GM12878 (cell line): Measurements from ENCODE around the gene MEIS1. TPM values are rescaled to one million over a fixed set of nuclear protein-coding genes. Genes with fewer than 3 reads are reported as not detected.

ENCODE experiments used
- ATAC-seq: fragments of 200-7000 bp; cut with Tn5 transposase; 3 replicates; pipeline ENCODE4 v1.9.1; 2020; ENCODE audit warnings: mild to moderate bottlenecking, moderate library complexity
- BruUV-seq: library from RNA; stranded (reverse); fragments of 400-500 nt; replicated peaks from 2 replicates; lab custom pipeline; 2021; lab: Mats Ljungman, UMichigan
- CTCF ChIA-PET: fragments of 300-600 bp; sonication (Branson Sonifier 250); formaldehyde crosslinking; extraction: SDS; loops from one replicate; lab custom pipeline; 2021; ENCODE audit warnings: inconsistent platforms; lab: Yijun Ruan, JAX
- POLR2A ChIA-PET: fragments of 350-600 bp; formaldehyde crosslinking; extraction: SDS; loops from one replicate; lab custom pipeline; 2021; ENCODE audit warnings: inconsistent platforms; lab: Charles Lee
- RAD21 ChIA-PET: fragments of 300-600 bp; sonication (Branson Sonifier 250); formaldehyde crosslinking; loops from one replicate; lab custom pipeline; 2023; ENCODE audit warnings: antibody characterized with exemption; ENCODE audit not compliant: unreplicated experiment; lab: Charles Lee
- SMC1A ChIA-PET: fragments of 300-600 bp; sonication (Branson Sonifier 250); formaldehyde crosslinking; loops from one replicate; lab custom pipeline; 2023; ENCODE audit not compliant: unreplicated experiment, uncharacterized antibody; lab: Charles Lee
- DNase-seq: peaks from one replicate; pipeline ENCODE4 v3.0.0-alpha.2; 2011; ENCODE audit warnings: low read depth, low spot score
- FAIRE-seq: peaks from 3 replicates; lab custom pipeline; 2011; peaks lifted over from hg19 to GRCh38; lab: Jason Lieb, UNC
- H2AFZ ChIP-seq: 2 replicates; pipeline ENCODE4 v1.6.0; 2011; ENCODE audit warnings: low read depth, low read length, control low read depth; ENCODE audit not compliant: control insufficient read depth
- H3K27ac ChIP-seq: 2 replicates; pipeline ENCODE4 v1.5.1; 2011; ENCODE audit warnings: control low read depth; ENCODE audit not compliant: control insufficient read depth, insufficient read depth
- H3K27me3 ChIP-seq, 2 experiments: replicated peaks in 1 of 2; 2 replicates each; pipeline versions ENCODE4 v1.6.0 to v1.6.1; 2011; ENCODE audit warnings: low read length in 1 of 2; ENCODE audit not compliant: control insufficient read depth in 2 of 2, insufficient read depth in 2 of 2
- H3K36me3 ChIP-seq, 2 experiments: 2 replicates each; pipeline ENCODE4 v1.5.1; 2011; ENCODE audit warnings: low read length in 1 of 2; ENCODE audit not compliant: control insufficient read depth in 2 of 2, insufficient read depth in 2 of 2
- H3K4me1 ChIP-seq: 2 replicates; pipeline ENCODE4 v1.6.1; 2011; ENCODE audit warnings: mild to moderate bottlenecking, low read length, moderate library complexity, mixed read lengths; ENCODE audit not compliant: control insufficient read depth, insufficient read depth
- H3K4me2 ChIP-seq: 2 replicates; pipeline ENCODE4 v1.6.0; 2011; ENCODE audit warnings: control low read depth; ENCODE audit not compliant: control insufficient read depth, insufficient read depth
- H3K4me3 ChIP-seq: fragments of 200-600 bp; sonication (generic); 2 replicates; pipeline ENCODE4 v1.5.1; 2016
- H3K79me2 ChIP-seq: 2 replicates; pipeline ENCODE4 v1.6.0; 2011; ENCODE audit warnings: low read length; ENCODE audit not compliant: control insufficient read depth, insufficient read depth
- H3K9ac ChIP-seq: 2 replicates; pipeline ENCODE4 v1.8.0; 2011; ENCODE audit warnings: low read length, control low read depth, mixed read lengths; ENCODE audit not compliant: control insufficient read depth, insufficient read depth
- H3K9me3 ChIP-seq: replicated peaks from 3 replicates; pipeline ENCODE4 v1.5.1; 2011; ENCODE audit warnings: mild to moderate bottlenecking, low read length; ENCODE audit not compliant: control insufficient read depth, insufficient read depth
- H4K20me1 ChIP-seq: 2 replicates; pipeline ENCODE4 v1.6.0; 2011; ENCODE audit not compliant: control insufficient read depth, insufficient read depth
- BHLHE40 ChIP-seq, 2 experiments: fragments of 450-650 bp in 1 of 2; IDR thresholded peaks; 2 replicates each; pipeline ENCODE4 v1.6.1; 2011 to 2017; ENCODE audit warnings: low read depth in 2 of 2, borderline replicate concordance in 1 of 2, improper control_type of control experiment in 1 of 2, low read length in 1 of 2, mild to moderate bottlenecking in 1 of 2
- CHD4 ChIP-seq: fragments of 200-600 bp; sonication (generic); IDR thresholded peaks from 2 replicates; pipeline ENCODE4 v1.6.1; 2016; ENCODE audit warnings: mild to moderate bottlenecking
- HCFC1 ChIP-seq: fragments of 150-350 bp; IDR thresholded peaks from 2 replicates; pipeline ENCODE4 v1.6.1; 2014; ENCODE audit warnings: low read length
- HDAC6 ChIP-seq: fragments of 200-600 bp; sonication (generic); IDR thresholded peaks from one replicate; pipeline ENCODE4 v1.8.0; 2017; ENCODE audit warnings: antibody characterized with exemption; ENCODE audit not compliant: unreplicated experiment
- IRF4 ChIP-seq: IDR thresholded peaks from 2 replicates; pipeline ENCODE4 v1.6.1; 2011; ENCODE audit warnings: low read depth, low read length
- JUNB ChIP-seq: IDR thresholded peaks from 2 replicates; pipeline ENCODE4 v1.6.1; 2016; ENCODE audit warnings: antibody characterized with exemption, mild to moderate bottlenecking
- JUND ChIP-seq: IDR thresholded peaks from 2 replicates; pipeline ENCODE4 v1.6.1; 2012; ENCODE audit warnings: low read depth, mild to moderate bottlenecking, low read length, improper control_type of control experiment, moderate library complexity
- MEF2A ChIP-seq: IDR thresholded peaks from 2 replicates; pipeline ENCODE4 v1.6.1; 2011; ENCODE audit warnings: low read depth, mild to moderate bottlenecking, low read length, moderate library complexity; ENCODE audit not compliant: insufficient read depth
- PML ChIP-seq: IDR thresholded peaks from 2 replicates; pipeline ENCODE4 v1.6.1; 2012; ENCODE audit warnings: low read length, inconsistent platforms
- POLR2AphosphoS5 ChIP-seq: IDR thresholded peaks from 2 replicates; pipeline ENCODE4 v1.6.1; 2011; ENCODE audit warnings: mild to moderate bottlenecking, low read length, inconsistent platforms
- POU2F2 ChIP-seq: IDR thresholded peaks from 3 replicates; pipeline ENCODE4 v1.6.1; 2011; ENCODE audit warnings: low read depth, mild to moderate bottlenecking, low read length, borderline replicate concordance
- SIX5 ChIP-seq: IDR thresholded peaks from 2 replicates; pipeline ENCODE4 v1.6.1; 2011; ENCODE audit warnings: mild to moderate bottlenecking, low read depth, low read length, moderate library complexity; ENCODE audit not compliant: severe bottlenecking
- STAT1 ChIP-seq: fragments of 450-650 bp; conservative IDR thresholded peaks from 2 replicates; pipeline ENCODE4 v1.6.1; 2014; ENCODE audit warnings: antibody characterized with exemption, mild to moderate bottlenecking
- SUZ12 ChIP-seq: fragments of 200-600 bp; sonication (generic); IDR thresholded peaks from one replicate; pipeline ENCODE4 v1.6.1; 2018; ENCODE audit warnings: antibody characterized with exemption, mild to moderate bottlenecking; ENCODE audit not compliant: unreplicated experiment
- ZBED1 ChIP-seq: IDR thresholded peaks from 2 replicates; pipeline ENCODE4 v1.6.1; 2016; ENCODE audit warnings: borderline replicate concordance
- ZBTB40 ChIP-seq: fragments of 450-650 bp; IDR thresholded peaks from 2 replicates; pipeline ENCODE4 v1.6.1; 2016; ENCODE audit warnings: mild to moderate bottlenecking, moderate library complexity, borderline replicate concordance
- ZZZ3 ChIP-seq: IDR thresholded peaks from 2 replicates; pipeline ENCODE4 v1.6.1; 2011; ENCODE audit warnings: low read depth; ENCODE audit not compliant: control insufficient read depth, insufficient read length
- WGBS: methylation state at CpG from one replicate; pipeline ENCODE4 v1.1.6; 2016; ENCODE audit warnings: low lambda C conversion rate; ENCODE audit not compliant: insufficient replicate concordance, insufficient coverage; ENCODE audit errors: missing lambda C conversion rate; 5-methylcytosine and 5-hydroxymethylcytosine counted together
- in situ Hi-C: fragments of 300-500 bp; cut with MboI; formaldehyde crosslinking; loops from 9 replicates; pipeline ENCODE4 v1.14.3; 2018; ENCODE audit warnings: mixed read lengths
- intact Hi-C: fragments of 100-400 bp; cut with micrococcal nuclease; formaldehyde crosslinking; loops from one replicate; pipeline ENCODE4 v1.14.2; 2022; ENCODE audit not compliant: unreplicated experiment
- polyA plus RNA-seq, 11 experiments: library from polyadenylated mRNA; depleted of rRNA in 4 of 11; unstranded in 6 of 11; stranded (reverse) in 5 of 11; fragments of >200 nt; fragmentation: Nextera tagmentation in 4 of 11; fragmentation: Illumina TruSeq in 1 of 11; extraction: Ambion mirVana in 4 of 11; extraction: Trizol in 1 of 11; gene quantifications; 1 replicate in 1 of 11; 2 replicates in 10 of 11; pipeline versions ENCODE4 v1.2.1 to v1.2.3, GENCODE V29; 2011 to 2016; ENCODE audit warnings: inconsistent platforms in 2 of 11, missing spikeins in 2 of 11, low read depth in 1 of 11
- total RNA-seq, 4 experiments: library from RNA; depleted of rRNA in 3 of 4; stranded (reverse); fragments of >200 nt in 3 of 4; fragmentation: Illumina TruSeq in 1 of 4; extraction: Trizol in 1 of 4; gene quantifications; 2 replicates each; pipeline versions ENCODE4 v1.2.1 to v1.2.3, GENCODE V29; 2013 to 2021

Gene MEIS1
- total and polyA plus RNA-seq, 10 of the 15 experiments (the other 5 are each of a cell fraction or from before 2014, with no cell fraction given): 0.04 to 0.31 (median 0.14) TPM; not detected in 6

GRCh38 chr2:66389651-66390131 is 45.2 kb upstream of the MEIS1 start:
- no peak overlapping the region for H3K4me2 ChIP-seq
- no TSS peak for BruUV-seq
- in situ Hi-C loops: no loop called here

GRCh38 chr2:66390152-66390551 is 44.8 kb upstream of the MEIS1 start:
- ATAC-seq (no peak), FAIRE-seq (no peak), DNase-seq (no peak)
- no peaks in the 10 kb centered on the region for H3K9me3 ChIP-seq
- H3K36me3 ChIP-seq: no peaks in the 10 kb centered on the region
- 31% methylated on average over 4 of the region's 4 CpGs for WGBS
- RAD21 ChIA-PET: no interaction called here
- no peak overlapping the region for H3K27ac ChIP-seq
- CTCF ChIA-PET: no interaction called here
- no peak overlapping the region for H3K9ac ChIP-seq
- POLR2A ChIA-PET: interaction anchor here (0.7 kb wide), 1 partner anchor 1076 kb away, joined by 5 read pairs; no protein-coding TSS in a partner anchor
- no peak overlapping the region for H3K4me2 ChIP-seq
- no peaks in the 10 kb centered on the region for H4K20me1 ChIP-seq
- BruUV-seq: no TSS peak
- no peaks in the 10 kb centered on the region for H3K27me3 ChIP-seq
- H3K4me3 ChIP-seq: no peak overlapping the region
- H3K79me2 ChIP-seq: no peaks in the 10 kb centered on the region
- in situ Hi-C loops (no loop called here), intact Hi-C loops (no loop called here)
- TF ChIP-seq PML (no peak), ZBTB40 (no peak), POLR2AphosphoS5 (no peak), ZBED1 (no peak), BHLHE40 (IDR thresholded peaks at IDR 0.05; ENCODE audit: borderline replicate concordance in 1 of 2, low read depth in 2 of 2, low read length in 1 of 2) (no peak), STAT1 (no peak), SUZ12 (no peak), JUND (no peak), SIX5 (no peak), HDAC6 (no peak), HCFC1 (no peak), ZZZ3 (no peak), IRF4 (no peak), CHD4 (no peak), POU2F2 (no peak)
- TF ChIP-seq, all 136 proteins: peak for 0
- SMC1A ChIA-PET: interaction anchor here (1.6 kb wide), 1 partner anchor 50 kb away, joined by 3 read pairs; no protein-coding TSS in a partner anchor
- Histone ChIP-seq H3K4me1 (no peaks in the 10 kb centered on the region), H2AFZ (no peak overlapping the region)

More at GRCh38 chr2:66389651-66390131, 45.2 kb upstream of the MEIS1 start:
- Histone ChIP-seq H2AFZ (no peak overlapping the region), H3K4me1 (no peaks in the 10 kb centered on the region), H4K20me1 (no peaks in the 10 kb centered on the region), H3K27me3 (no peaks in the 10 kb centered on the region), H3K4me3 (no peak overlapping the region), H3K36me3 (no peaks in the 10 kb centered on the region), H3K9ac (no peak overlapping the region), H3K79me2 (no peaks in the 10 kb centered on the region), H3K27ac (no peak overlapping the region), H3K9me3 (no peaks in the 10 kb centered on the region)
- intact Hi-C loops: no loop called here
- ChIA-PET CTCF (no interaction called here), POLR2A (no interaction called here), SMC1A (interaction anchor here (1.6 kb wide), 1 partner anchor 49 kb away, joined by 3 read pairs; no protein-coding TSS in a partner anchor), RAD21 (no interaction called here)
- peak; percentile 74 for ATAC-seq
- no peak for DNase-seq
- 16% methylated on average over 3 of the region's 3 CpGs for WGBS
- TF ChIP-seq JUNB (0 out of 2 replicates have a peak, but pooled peaks have one; percentile 25), MEF2A (no peak)
- FAIRE-seq: no peak
